Ascending aorta (tissue), 2 donors: Measurements from ENCODE around the gene DIPK1C. TPM values are rescaled to one million over a fixed set of nuclear protein-coding genes. Genes with fewer than 3 reads are reported as not detected.

Source experiments
- DNase-seq, 2 donors: peaks; one replicate each; pipeline ENCODE4 v3.0.0-alpha.2; 2019; ENCODE audit warnings: low spot score in 2 of 2
- H3K27ac ChIP-seq, 2 donors: fragments of 200-600 bp; sonication (generic); one replicate each; pipeline ENCODE4 v1.5.1; 2016 to 2017; ENCODE audit warnings: mild to moderate bottlenecking in 1 of 2
- H3K27me3 ChIP-seq: fragments of 200-600 bp; sonication (generic); one replicate; pipeline ENCODE4 v1.5.1; 2017
- H3K36me3 ChIP-seq, 2 donors: fragments of 200-600 bp; sonication (generic); one replicate each; pipeline ENCODE4 v1.5.1; 2016
- H3K4me1 ChIP-seq, 2 donors: fragments of 200-600 bp; sonication (generic); one replicate each; pipeline ENCODE4 v1.5.1; 2016 to 2017; ENCODE audit warnings: mild to moderate bottlenecking in 1 of 2
- H3K4me3 ChIP-seq, 2 donors: fragments of 200-600 bp; sonication (generic); one replicate each; pipeline ENCODE4 v1.5.1; 2016 to 2017; ENCODE audit warnings: mild to moderate bottlenecking in 1 of 2
- H3K9me3 ChIP-seq, 2 donors: fragments of 200-600 bp; sonication (generic); one replicate each; pipeline ENCODE4 v1.5.1; 2016
- intact Hi-C: fragments of 100-400 bp; cut with DNase I; formaldehyde crosslinking; loops from one replicate; pipeline ENCODE4 v1.15.1; 2023
- total RNA-seq: library from RNA; depleted of rRNA; stranded (reverse); fragments of >200 nt; gene quantifications from one replicate; pipeline ENCODE4 v1.1.0, GENCODE V29; 2016
- TF ChIP-seq, protein P1 (sequence below), 3 experiments: fragments of 200-600 bp in 2 of 3; fragments of 450-650 bp in 1 of 3; sonication (generic) in 2 of 3; IDR thresholded peaks; one replicate each; pipeline ENCODE4 v1.5.1; 2016 to 2019; ENCODE audit warnings: antibody characterized with exemption in 3 of 3, mild to moderate bottlenecking in 1 of 3, moderate library complexity in 1 of 3

The DIPK1C gene
- total RNA-seq, 1 donor from 2014 or later = not detected

DNA sequence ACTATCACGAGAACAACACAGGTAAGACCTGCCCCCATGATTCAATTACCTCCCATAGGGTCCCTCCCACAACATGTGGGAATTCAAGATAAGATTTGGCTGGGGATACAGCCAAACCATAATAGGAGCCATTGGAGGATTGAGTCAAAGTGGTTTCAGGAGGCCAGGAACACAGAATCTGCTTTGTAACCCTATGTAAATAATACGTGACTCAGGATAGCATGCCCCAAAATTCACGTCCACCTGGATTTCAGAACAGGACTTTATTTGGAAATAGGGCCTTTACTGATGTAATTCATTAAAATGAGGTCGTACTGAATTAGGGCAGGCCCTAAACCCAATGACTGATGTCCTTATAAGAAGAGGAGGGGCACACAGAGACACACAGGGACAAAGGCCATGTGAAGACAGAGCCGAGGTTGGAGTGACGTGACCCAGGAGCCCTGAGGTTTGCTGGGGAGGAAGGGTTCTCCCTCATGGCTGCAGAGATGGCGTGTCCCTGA lies 23.1 kb upstream of the DIPK1C start:
- H3K4me1 ChIP-seq = no peaks in the 10 kb centered on the region
- no peaks in the 10 kb centered on the region for H3K9me3 ChIP-seq
- intact Hi-C loops = no loop called here
- H3K27ac ChIP-seq = no peak overlapping the region
- H3K36me3 ChIP-seq = no peaks in the 10 kb centered on the region
- no peaks in the 10 kb centered on the region for H3K27me3 ChIP-seq
- no peak overlapping the region for H3K4me3 ChIP-seq
- DNase-seq = no peak
- TF ChIP-seq, protein P1, sequence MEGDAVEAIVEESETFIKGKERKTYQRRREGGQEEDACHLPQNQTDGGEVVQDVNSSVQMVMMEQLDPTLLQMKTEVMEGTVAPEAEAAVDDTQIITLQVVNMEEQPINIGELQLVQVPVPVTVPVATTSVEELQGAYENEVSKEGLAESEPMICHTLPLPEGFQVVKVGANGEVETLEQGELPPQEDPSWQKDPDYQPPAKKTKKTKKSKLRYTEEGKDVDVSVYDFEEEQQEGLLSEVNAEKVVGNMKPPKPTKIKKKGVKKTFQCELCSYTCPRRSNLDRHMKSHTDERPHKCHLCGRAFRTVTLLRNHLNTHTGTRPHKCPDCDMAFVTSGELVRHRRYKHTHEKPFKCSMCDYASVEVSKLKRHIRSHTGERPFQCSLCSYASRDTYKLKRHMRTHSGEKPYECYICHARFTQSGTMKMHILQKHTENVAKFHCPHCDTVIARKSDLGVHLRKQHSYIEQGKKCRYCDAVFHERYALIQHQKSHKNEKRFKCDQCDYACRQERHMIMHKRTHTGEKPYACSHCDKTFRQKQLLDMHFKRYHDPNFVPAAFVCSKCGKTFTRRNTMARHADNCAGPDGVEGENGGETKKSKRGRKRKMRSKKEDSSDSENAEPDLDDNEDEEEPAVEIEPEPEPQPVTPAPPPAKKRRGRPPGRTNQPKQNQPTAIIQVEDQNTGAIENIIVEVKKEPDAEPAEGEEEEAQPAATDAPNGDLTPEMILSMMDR (IDR thresholded peaks at IDR 0.05) = no peak

DNA sequence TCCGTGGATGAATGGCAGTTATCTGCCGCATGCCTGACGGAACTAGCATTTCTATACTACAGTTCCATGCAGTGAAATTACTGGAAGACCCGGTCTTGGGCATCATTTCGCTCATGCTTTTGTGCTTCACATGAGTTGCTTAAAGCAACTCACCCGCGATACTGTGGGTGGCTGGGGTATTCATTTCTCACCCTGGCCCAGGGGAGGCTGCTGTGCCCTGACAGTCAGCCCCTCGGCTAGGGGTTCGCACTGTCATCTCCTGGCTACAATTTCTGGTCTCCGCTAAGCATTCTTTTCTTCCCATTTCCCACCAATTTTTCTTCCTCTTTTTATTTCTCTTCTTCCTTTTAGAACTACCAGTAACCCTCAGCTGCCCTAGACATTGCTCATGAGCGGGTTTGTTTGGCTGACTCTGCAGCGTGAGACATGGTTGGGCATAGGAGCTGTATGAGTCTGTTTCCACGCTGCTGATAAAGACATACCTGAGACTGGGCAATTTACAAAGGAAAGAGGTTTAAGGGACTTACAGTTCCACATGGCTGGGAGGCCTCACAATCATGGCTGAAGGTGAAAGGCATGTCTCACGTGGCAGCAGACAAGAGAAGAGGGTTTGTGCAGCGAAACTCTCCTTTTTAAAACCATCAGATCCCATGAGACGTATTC lies 22.5 kb upstream of the DIPK1C start:
- no peak overlapping the region for H3K4me3 ChIP-seq
- intact Hi-C loops = no loop called here
- H3K27me3 ChIP-seq = no peaks in the 10 kb centered on the region
- no peaks in the 10 kb centered on the region for H3K4me1 ChIP-seq
- no peaks in the 10 kb centered on the region for H3K9me3 ChIP-seq
- DNase-seq = peak in 1 of 2 donors; percentile 56
- TF ChIP-seq, protein P1 (IDR thresholded peaks at IDR 0.05) = no peak
- no peaks in the 10 kb centered on the region for H3K36me3 ChIP-seq
- H3K27ac ChIP-seq = no peak overlapping the region

DNA sequence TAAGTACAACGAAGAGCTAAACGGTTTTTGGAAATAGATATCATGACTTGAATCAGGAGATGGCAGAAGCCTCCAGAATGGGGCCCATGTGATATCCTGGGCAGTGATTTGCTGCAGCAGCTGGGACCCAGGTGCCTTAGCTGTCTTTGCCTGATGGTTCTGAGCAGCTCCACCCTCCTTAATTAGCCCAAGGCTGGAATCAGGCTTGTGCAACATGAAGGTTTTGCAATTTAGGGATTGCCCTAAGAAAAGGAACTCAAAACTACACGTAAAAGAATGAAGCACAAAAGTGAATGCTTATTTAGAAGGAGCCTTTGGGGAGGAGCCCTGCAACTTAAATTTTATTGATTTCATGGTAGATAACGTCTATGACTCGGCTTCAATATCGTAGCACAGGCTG lies 21.8 kb upstream of the DIPK1C start:
- H3K27me3 ChIP-seq = no peaks in the 10 kb centered on the region
- H3K36me3 ChIP-seq = no peaks in the 10 kb centered on the region
- no peaks in the 10 kb centered on the region for H3K4me1 ChIP-seq
- DNase-seq = peak in 1 of 2 donors; percentile 39
- intact Hi-C loops = no loop called here
- no peaks in the 10 kb centered on the region for H3K9me3 ChIP-seq
- H3K27ac ChIP-seq = no peak overlapping the region
- TF ChIP-seq, protein P1 (IDR thresholded peaks at IDR 0.05) = no peak
- H3K4me3 ChIP-seq = no peak overlapping the region

DNA sequence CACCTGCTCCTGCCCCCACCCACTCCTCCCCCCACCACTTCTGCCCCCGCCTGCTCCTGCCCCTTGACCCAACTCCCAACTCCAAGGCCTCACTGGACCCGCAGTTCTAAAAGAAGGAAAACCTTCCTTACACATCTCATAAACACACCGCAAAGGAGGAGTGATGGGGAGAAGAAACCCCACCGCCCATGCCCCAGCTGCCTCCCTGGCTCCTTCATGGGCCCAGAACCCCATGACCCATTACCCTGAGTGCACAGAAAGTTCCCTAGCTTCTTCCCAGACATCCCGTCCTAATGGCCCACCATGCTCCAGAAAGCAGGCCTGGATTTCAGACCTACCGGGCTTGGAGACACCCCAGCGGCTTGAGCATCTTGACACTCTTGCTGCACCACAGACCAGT lies 21.2 kb upstream of the DIPK1C start:
- H3K36me3 ChIP-seq = no peaks in the 10 kb centered on the region
- H3K27ac ChIP-seq = no peak overlapping the region
- DNase-seq = no peak
- H3K9me3 ChIP-seq = no peaks in the 10 kb centered on the region
- no peaks in the 10 kb centered on the region for H3K27me3 ChIP-seq
- TF ChIP-seq, protein P1 (IDR thresholded peaks at IDR 0.05) = no peak
- no peaks in the 10 kb centered on the region for H3K4me1 ChIP-seq
- no peak overlapping the region for H3K4me3 ChIP-seq
- intact Hi-C loops = no loop called here

DNA sequence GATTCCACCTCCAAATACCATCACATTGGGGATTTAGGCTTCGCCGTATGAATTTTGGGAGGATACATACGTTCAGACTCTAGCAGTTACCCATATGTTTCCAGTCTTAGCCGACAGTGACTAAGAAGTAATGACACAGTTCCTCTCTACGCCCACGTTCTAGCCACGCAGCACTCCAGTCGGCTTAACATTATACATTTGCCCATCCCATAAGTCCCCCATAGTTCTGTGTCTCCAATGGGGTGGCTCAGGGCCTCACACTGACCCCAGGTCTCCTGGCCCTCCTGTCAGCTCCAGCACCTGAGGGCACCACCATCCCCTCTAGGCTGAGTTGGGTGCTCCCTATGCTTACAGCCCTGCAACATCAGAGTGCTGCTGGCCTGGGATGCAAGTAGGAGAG lies 20.7 kb upstream of the DIPK1C start:
- intact Hi-C loops = no loop called here
- Histone ChIP-seq H3K9me3 (no peaks in the 10 kb centered on the region), H3K4me1 (no peaks in the 10 kb centered on the region), H3K4me3 (no peak overlapping the region), H3K27ac (no peak overlapping the region), H3K36me3 (no peaks in the 10 kb centered on the region), H3K27me3 (no peaks in the 10 kb centered on the region)
- TF ChIP-seq, protein P1 (IDR thresholded peaks at IDR 0.05) = no peak
- DNase-seq = no peak
